Lung (tissue), 12 donors: Measurements from ENCODE around the gene TOM1L2. TPM values are rescaled to one million over a fixed set of nuclear protein-coding genes. Genes with fewer than 3 reads are reported as not detected.

ENCODE experiments used
- ATAC-seq: fragments of 200-7000 bp; cut with Tn5 transposase; one replicate; pipeline ENCODE4 v1.9.1; 2020; ENCODE audit warnings: moderate number of reproducible peaks; ENCODE audit not compliant: insufficient read depth, low FRiP score
- DNase-seq, 3 donors: peaks; one replicate each; pipeline ENCODE4 v3.0.0-alpha.2; 2013 to 2017
- H3K27ac ChIP-seq, 2 donors: one replicate each; pipeline ENCODE4 v1.5.1; 2013; ENCODE audit warnings: mild to moderate bottlenecking in 2 of 2, moderate library complexity in 2 of 2, control low read depth in 1 of 2, inconsistent platforms in 1 of 2, low read depth in 1 of 2, low read length in 1 of 2
- H3K27me3 ChIP-seq, 3 donors: one replicate each; pipeline ENCODE4 v1.5.1; 2013; ENCODE audit warnings: low read length in 2 of 3; ENCODE audit not compliant: control insufficient read depth in 3 of 3, insufficient read depth in 3 of 3
- H3K36me3 ChIP-seq, 4 donors: one replicate each; pipeline ENCODE4 v1.5.1; 2013; ENCODE audit warnings: low read length in 4 of 4, mild to moderate bottlenecking in 1 of 4, moderate library complexity in 1 of 4; ENCODE audit not compliant: control insufficient read depth in 4 of 4, insufficient read depth in 4 of 4
- H3K4me1 ChIP-seq, 5 donors: one replicate each; pipeline ENCODE4 v1.5.1; 2013; ENCODE audit warnings: low read length in 5 of 5, mild to moderate bottlenecking in 2 of 5, moderate library complexity in 1 of 5; ENCODE audit not compliant: control insufficient read depth in 5 of 5, insufficient read depth in 5 of 5
- H3K4me3 ChIP-seq: one replicate; pipeline ENCODE4 v1.5.1; 2013; ENCODE audit warnings: mild to moderate bottlenecking, control low read depth, moderate library complexity
- H3K9ac ChIP-seq, 2 donors: one replicate each; pipeline ENCODE4 v1.5.1; 2013; ENCODE audit warnings: low read length in 2 of 2, control low read depth in 1 of 2; ENCODE audit not compliant: insufficient read depth in 1 of 2
- H3K9me3 ChIP-seq, 4 donors: one replicate each; pipeline ENCODE4 v1.5.1; 2013; ENCODE audit warnings: low read length in 3 of 4, mild to moderate bottlenecking in 1 of 4, moderate library complexity in 1 of 4; ENCODE audit not compliant: control insufficient read depth in 4 of 4, insufficient read depth in 3 of 4
- CTCF ChIP-seq: IDR thresholded peaks from 2 replicates; pipeline ENCODE4 v1.5.1; 2012; ENCODE audit warnings: mild to moderate bottlenecking; ENCODE audit errors: control extremely low read depth, extremely low read depth
- WGBS, 2 donors: extraction: QIAGEN DNeasy Blood & Tissue Kit; methylation state at CpG; one replicate each; pipeline ENCODE4 v1.1.7; 2013; 5-methylcytosine and 5-hydroxymethylcytosine counted together
- polyA plus RNA-seq, 2 donors: library from polyadenylated mRNA; stranded (reverse); fragments of 200-250 nt; gene quantifications; one replicate each; pipeline ENCODE4 v1.2.1, GENCODE V29; 2013
- total RNA-seq, 2 donors: library from RNA; depleted of rRNA in 1 of 2; stranded (reverse); fragments of >200 nt in 1 of 2; gene quantifications; one replicate each; pipeline ENCODE4 v1.2.1, GENCODE V29; 2014 to 2021
- donor health status: control.
- donor health status: control.
- donor health status: Bipolar disorder and iron deficiency.
- donor health status: healthy.
- donor health status: DM: yes; HTN: yes; CAD: no.

The TOM1L2 gene
- total and polyA plus RNA-seq, 4 donors = 21.5 to 56.5 (median 35.8) TPM

GRCh38 chr17:17801800-17802481 lies 170.3 kb downstream of the TOM1L2 start:
- Histone ChIP-seq H3K4me1 (no peaks in the 10 kb centered on the region), H3K36me3 (peaks cover 0 to 65% (median 39%) of the 10 kb centered on the region in 4 donors), H3K27ac (no peak overlapping the region), H3K9ac (no peak overlapping the region), H3K27me3 (no peaks in the 10 kb centered on the region), H3K4me3 (no peak overlapping the region), H3K9me3 (no peaks in the 10 kb centered on the region)
- no peak for DNase-seq
- TF ChIP-seq CTCF = no peak
- ATAC-seq = no peak
- 92 to 94% methylated on average over 13 of the region's 13 CpGs for WGBS, 2 donors

- TF ChIP-seq CTCF = no peak
- DNase-seq (no peak), ATAC-seq (no peak)
- Histone ChIP-seq H3K27ac (no peak overlapping the region), H3K4me3 (no peak overlapping the region), H3K27me3 (no peaks in the 10 kb centered on the region), H3K4me1 (no peaks in the 10 kb centered on the region), H3K9me3 (no peaks in the 10 kb centered on the region), H3K36me3 (peaks cover 0 to 62% (median 39%) of the 10 kb centered on the region in 4 donors), H3K9ac (no peak overlapping the region)
- 93 to 95% methylated on average over 12 of the region's 12 CpGs for WGBS, 2 donors
Observed at GRCh38 chr17:17800504-17801021, 171.6 kb downstream of the TOM1L2 start.

GRCh38 chr17:17798573-17799255 lies 173.5 kb downstream of the TOM1L2 start:
- no peak for DNase-seq
- Histone ChIP-seq H3K9me3 (no peaks in the 10 kb centered on the region), H3K27me3 (no peaks in the 10 kb centered on the region), H3K4me3 (no peak overlapping the region), H3K4me1 (no peaks in the 10 kb centered on the region), H3K9ac (no peak overlapping the region), H3K27ac (no peak overlapping the region), H3K36me3 (peaks cover 0 to 71% (median 37%) of the 10 kb centered on the region in 4 donors)
- WGBS, 2 donors = 85 to 94% methylated on average over 16 of the region's 16 CpGs
- TF ChIP-seq CTCF = no peak
- ATAC-seq = no peak
